H9 (cell line): ENCODE measurements around the gene ADARB2. TPM values are rescaled to one million over a fixed set of nuclear protein-coding genes. Genes with fewer than 3 reads are reported as not detected.

Experiments
- DNase-seq: peaks from one replicate; pipeline ENCODE4 v3.0.0-alpha.2; 2017
- H2AFZ ChIP-seq: one replicate; pipeline ENCODE4 v1.6.1; 2013; ENCODE audit warnings: mild to moderate bottlenecking, low read length, control low read depth, moderate library complexity
- H2AK5ac ChIP-seq: 2 replicates; pipeline ENCODE4 v1.6.1; 2013; ENCODE audit warnings: low read length, control low read depth, mixed read lengths; ENCODE audit not compliant: insufficient read length
- H2BK120ac ChIP-seq: one replicate; pipeline ENCODE4 v1.6.1; 2013; ENCODE audit warnings: low read depth, mild to moderate bottlenecking, low read length, control low read depth, inconsistent platforms; ENCODE audit not compliant: poor library complexity, severe bottlenecking
- H2BK12ac ChIP-seq: 2 replicates; pipeline ENCODE4 v1.6.1; 2013; ENCODE audit warnings: low read length, control low read depth, mixed read lengths, low read depth; ENCODE audit not compliant: insufficient read length
- H2BK15ac ChIP-seq: 2 replicates; pipeline ENCODE4 v1.6.1; 2013; ENCODE audit warnings: low read depth, low read length, control low read depth
- H2BK20ac ChIP-seq: one replicate; pipeline ENCODE4 v1.6.1; 2013; ENCODE audit warnings: low read depth, mild to moderate bottlenecking, low read length, control low read depth, inconsistent platforms; ENCODE audit not compliant: poor library complexity, severe bottlenecking
- H2BK5ac ChIP-seq: 2 replicates; pipeline ENCODE4 v1.6.1; 2013; ENCODE audit warnings: low read length, control low read depth, mixed read lengths; ENCODE audit not compliant: insufficient read length
- H3K14ac ChIP-seq: 2 replicates; pipeline ENCODE4 v1.6.1; 2013; ENCODE audit warnings: low read length, control low read depth; ENCODE audit not compliant: insufficient read depth
- H3K18ac ChIP-seq: 2 replicates; pipeline ENCODE4 v1.6.1; 2013; ENCODE audit warnings: low read depth, mild to moderate bottlenecking, mixed read lengths, low read length, control low read depth; ENCODE audit not compliant: insufficient read length
- H3K23ac ChIP-seq: 2 replicates; pipeline ENCODE4 v1.6.1; 2013; ENCODE audit warnings: low read length, control low read depth, mixed read lengths, low read depth; ENCODE audit not compliant: insufficient read length
- H3K23me2 ChIP-seq: 2 replicates; pipeline ENCODE4 v1.6.1; 2013; ENCODE audit warnings: low read depth, mild to moderate bottlenecking, mixed read lengths, low read length, control low read depth; ENCODE audit not compliant: insufficient read length, poor library complexity, severe bottlenecking
- H3K27ac ChIP-seq: 2 replicates; pipeline ENCODE4 v1.5.1; 2013; ENCODE audit warnings: low read length, control low read depth, mixed read lengths, low read depth; ENCODE audit not compliant: insufficient read length
- H3K27me3 ChIP-seq: 2 replicates; pipeline ENCODE4 v1.6.1; 2013; ENCODE audit warnings: low read length, control low read depth, inconsistent platforms; ENCODE audit not compliant: insufficient read depth
- H3K4ac ChIP-seq: 2 replicates; pipeline ENCODE4 v1.6.1; 2013; ENCODE audit warnings: low read depth, mild to moderate bottlenecking, control low read depth, inconsistent platforms, low read length, moderate library complexity
- H3K4me1 ChIP-seq: 2 replicates; pipeline ENCODE4 v1.6.1; 2013; ENCODE audit warnings: low read length, control low read depth, inconsistent platforms; ENCODE audit not compliant: insufficient read depth
- H3K4me2 ChIP-seq: 2 replicates; pipeline ENCODE4 v1.6.1; 2013; ENCODE audit warnings: low read length, control low read depth, mixed read lengths; ENCODE audit not compliant: insufficient read length, insufficient read depth
- H3K56ac ChIP-seq: 2 replicates; pipeline ENCODE4 v1.6.1; 2013; ENCODE audit warnings: low read depth, mild to moderate bottlenecking, mixed read lengths, low read length, control low read depth; ENCODE audit not compliant: insufficient read length
- H3K79me1 ChIP-seq: 2 replicates; pipeline ENCODE4 v1.6.1; 2013; ENCODE audit warnings: low read depth, mild to moderate bottlenecking, moderate library complexity, low read length, control low read depth, inconsistent platforms; ENCODE audit not compliant: insufficient read depth, poor library complexity, severe bottlenecking
- H3K79me2 ChIP-seq: 2 replicates; pipeline ENCODE4 v1.6.1; 2013; ENCODE audit warnings: low read length, control low read depth, inconsistent platforms; ENCODE audit not compliant: insufficient read depth
- H3K9ac ChIP-seq: 2 replicates; pipeline ENCODE4 v1.6.1; 2013; ENCODE audit warnings: low read length, control low read depth, mixed read lengths; ENCODE audit not compliant: insufficient read length; ENCODE audit errors: extremely low read depth
- H3K9me3 ChIP-seq: one replicate; pipeline ENCODE4 v1.6.1; 2013; ENCODE audit warnings: low read depth, low read length, inconsistent platforms; ENCODE audit not compliant: control insufficient read depth
- H3T11ph ChIP-seq: one replicate; pipeline ENCODE4 v1.6.1; 2013; ENCODE audit warnings: mild to moderate bottlenecking, low read length, control low read depth, inconsistent platforms
- H4K20me1 ChIP-seq: one replicate; pipeline ENCODE4 v1.6.1; 2013; ENCODE audit not compliant: control insufficient read depth, insufficient read length, insufficient read depth
- H4K5ac ChIP-seq: 2 replicates; pipeline ENCODE4 v1.6.1; 2013; ENCODE audit warnings: low read depth, mild to moderate bottlenecking, mixed read lengths, low read length, control low read depth; ENCODE audit not compliant: insufficient read length
- H4K8ac ChIP-seq: replicated peaks from 2 replicates; pipeline ENCODE4 v1.6.1; 2013; ENCODE audit warnings: low read length, control low read depth, mixed read lengths, low read depth; ENCODE audit not compliant: insufficient read length
- H4K91ac ChIP-seq: 2 replicates; pipeline ENCODE4 v1.6.1; 2013; ENCODE audit warnings: low read depth, mild to moderate bottlenecking, moderate library complexity, mixed read lengths, low read length, control low read depth; ENCODE audit not compliant: insufficient read length
- H3K27ac Mint-ChIP-seq, 3 experiments: 2 replicates in 2 of 3; 3 replicates in 1 of 3; pipeline ENCODE4 v1.8.0; 2020 to 2021; ENCODE audit warnings: mixed read lengths in 3 of 3, mild to moderate bottlenecking in 1 of 3, moderate library complexity in 1 of 3
- H3K27me3 Mint-ChIP-seq: 2 replicates; pipeline ENCODE4 v1.8.0; 2021; ENCODE audit warnings: low read depth, mild to moderate bottlenecking, moderate library complexity, mixed read lengths
- H3K36me3 Mint-ChIP-seq, 3 experiments: 2 replicates in 2 of 3; 3 replicates in 1 of 3; pipeline ENCODE4 v1.8.0; 2020 to 2021; ENCODE audit warnings: low read depth in 3 of 3, mixed read lengths in 3 of 3; ENCODE audit not compliant: insufficient read depth in 1 of 3
- H3K4me1 Mint-ChIP-seq, 2 experiments: 2 replicates each; pipeline ENCODE4 v1.8.0; 2020; ENCODE audit warnings: mixed read lengths in 2 of 2
- H3K4me3 Mint-ChIP-seq, 2 experiments: 2 replicates in 1 of 2; 3 replicates in 1 of 2; pipeline ENCODE4 v1.8.0; 2020 to 2021; ENCODE audit warnings: mild to moderate bottlenecking in 2 of 2, mixed read lengths in 2 of 2, moderate library complexity in 1 of 2
- H3K9me3 Mint-ChIP-seq, 2 experiments: 2 replicates in 1 of 2; 3 replicates in 1 of 2; pipeline ENCODE4 v1.8.0; 2020; ENCODE audit warnings: mild to moderate bottlenecking in 2 of 2, mixed read lengths in 2 of 2, moderate library complexity in 1 of 2
- CTCF ChIP-seq: fragments of 200-600 bp; sonication (generic); conservative IDR thresholded peaks from 3 replicates; pipeline ENCODE4 v1.8.0; 2021; ENCODE audit warnings: antibody characterized with exemption, mild to moderate bottlenecking
- WGBS: extraction: QIAGEN DNeasy Blood & Tissue Kit; methylation state at CpG from one replicate; pipeline ENCODE4 v1.1.7; 2013; ENCODE audit warnings: missing lambda C conversion rate, low lambda C conversion rate, mixed read lengths; ENCODE audit not compliant: insufficient read length; ENCODE audit errors: extremely low coverage; 5-methylcytosine and 5-hydroxymethylcytosine counted together
- total RNA-seq: library from RNA; stranded (reverse); gene quantifications from 2 replicates; pipeline ENCODE4 v1.2.1, GENCODE V29; 2021

ADARB2 gene
- total RNA-seq, 1 experiment from 2014 or later, result 0.87 TPM

GRCh38 chr10:1230138-1230537 is 507.2 kb downstream of the ADARB2 start:
- Histone ChIP-seq H4K8ac (no peak overlapping the region), H3K27me3 (no peaks in the 10 kb centered on the region), H3K9ac (no peak overlapping the region), H2BK5ac (no peak overlapping the region), H3K23me2 (no peaks in the 10 kb centered on the region), H2AFZ (no peak overlapping the region), H3K14ac (no peak overlapping the region), H3K79me2 (no peaks in the 10 kb centered on the region), H3K56ac (no peak overlapping the region), H3K27ac (no peak overlapping the region), H4K91ac (no peak overlapping the region), H3K79me1 (no peaks in the 10 kb centered on the region), H2BK120ac (no peak overlapping the region), H2BK20ac (no peak overlapping the region), H2BK15ac (no peak overlapping the region), H3K23ac (no peak overlapping the region), H3K9me3 (no peaks in the 10 kb centered on the region), H3K4me1 (no peaks in the 10 kb centered on the region; the same call in 1 of the 2 replicates), H3K4me2 (no peak overlapping the region), H4K5ac (no peak overlapping the region), H3T11ph (no peak overlapping the region), H2BK12ac (no peak overlapping the region), H4K20me1 (no peaks in the 10 kb centered on the region), H3K4ac (no peak overlapping the region), H3K18ac (no peak overlapping the region), H2AK5ac (no peak overlapping the region)
- no CpG with 5 or more reads among the region's 8 CpGs for WGBS
- H3K27me3 Mint-ChIP-seq, result peaks cover 24% of the 10 kb centered on the region
- no peak overlapping the region for H3K4me3 Mint-ChIP-seq
- H3K4me1 Mint-ChIP-seq, result peaks cover 24 to 30% of the 10 kb centered on the region in 2 experiments
- no peak for TF ChIP-seq CTCF
- H3K36me3 Mint-ChIP-seq, result peaks cover 6 to 18% (median 10%) of the 10 kb centered on the region in 3 experiments; a peak in 5 of 7 replicates
- DNase-seq, result peak; percentile 17
- H3K27ac Mint-ChIP-seq, result no peak overlapping the region; a peak in 1 of 7 replicates
- H3K9me3 Mint-ChIP-seq, result peaks cover 5 to 16% of the 10 kb centered on the region in 2 experiments; a peak in 4 of 5 replicates
